ENCODE measurements around the gene MVD.
"Not testable (repeated sequence)": the region's sequence is repeated elsewhere in the genome, so short reads cannot be mapped to it uniquely, and the experiment has no call there.

MVD gene

GRCh38 chr16:88685156-88686061, 22.5 kb upstream of the MVD start:
- FAIRE-seq (no peak), DNase-seq (ENCODE audit: extremely low spot score, insufficient read length, low read depth) (no peak)

GRCh38 chr16:88684569-88685155, 21.8 kb upstream of the MVD start:
- no peak for FAIRE-seq
- no peak for DNase-seq (ENCODE audit: extremely low spot score, insufficient read length, low read depth)

- FAIRE-seq (peak; percentile 94), DNase-seq (ENCODE audit: extremely low spot score, insufficient read length, low read depth) (peak; percentile 81)
Observed at GRCh38 chr16:88681709-88682451, 19.0 kb upstream of the MVD start.

GRCh38 chr16:88681084-88681680, 18.3 kb upstream of the MVD start:
- FAIRE-seq, result peak; percentile 69
- DNase-seq (ENCODE audit: extremely low spot score, insufficient read length, low read depth), result no peak

GRCh38 chr16:88680554-88681083, 17.7 kb upstream of the MVD start:
- DNase-seq (ENCODE audit: extremely low spot score, insufficient read length, low read depth), result no peak
- peak; percentile 29 for FAIRE-seq

- no peak for DNase-seq (ENCODE audit: extremely low spot score, insufficient read length, low read depth)
Observed at GRCh38 chr16:88678224-88678979, 15.5 kb upstream of the MVD start.

GRCh38 chr16:88677721-88678120, 14.8 kb upstream of the MVD start:
- DNase-seq (ENCODE audit: extremely low spot score, insufficient read length, low read depth) (no peak), FAIRE-seq (no peak)

More at GRCh38 chr16:88678224-88678979, 15.5 kb upstream of the MVD start:
- no peak for FAIRE-seq

- FAIRE-seq, result no peak
Observed at GRCh38 chr16:88676502-88677242, 13.8 kb upstream of the MVD start.

GRCh38 chr16:88673716-88674379, 11.0 kb upstream of the MVD start:
- DNase-seq (ENCODE audit: extremely low spot score, insufficient read length, low read depth), result no peak
- peak; percentile 60 for FAIRE-seq

More at GRCh38 chr16:88676502-88677242, 13.8 kb upstream of the MVD start:
- DNase-seq (ENCODE audit: extremely low spot score, insufficient read length, low read depth), result no peak

GRCh38 chr16:88672776-88673175, 9.9 kb upstream of the MVD start:
- DNase-seq (ENCODE audit: extremely low spot score, insufficient read length, low read depth) (no peak), FAIRE-seq (no peak)

- FAIRE-seq (no peak), DNase-seq (ENCODE audit: extremely low spot score, insufficient read length, low read depth) (no peak)
Observed at GRCh38 chr16:88671806-88672205, 8.9 kb upstream of the MVD start.

- DNase-seq (ENCODE audit: extremely low spot score, insufficient read length, low read depth) (no peak), FAIRE-seq (no peak)
Observed at GRCh38 chr16:88669980-88670379, 7.1 kb upstream of the MVD start.

- DNase-seq (ENCODE audit: extremely low spot score, insufficient read length, low read depth); FAIRE-seq: not testable (repeated sequence)
Observed at GRCh38 chr16:88669493-88669892, 6.6 kb upstream of the MVD start.

- FAIRE-seq, result no peak
- DNase-seq (ENCODE audit: extremely low spot score, insufficient read length, low read depth), result no peak
Observed at GRCh38 chr16:88667461-88667860, 4.6 kb upstream of the MVD start.

- FAIRE-seq, result no peak
- no peak for DNase-seq (ENCODE audit: extremely low spot score, insufficient read length, low read depth)
Observed at GRCh38 chr16:88665570-88665969, 2.7 kb upstream of the MVD start.

- DNase-seq (ENCODE audit: extremely low spot score, insufficient read length, low read depth) (no peak), FAIRE-seq (no peak)
Observed at GRCh38 chr16:88665148-88665547, 2.3 kb upstream of the MVD start.

GRCh38 chr16:88662222-88662842, 559 bp downstream of the MVD start:
- FAIRE-seq (no peak), DNase-seq (ENCODE audit: extremely low spot score, insufficient read length, low read depth) (no peak)

- FAIRE-seq (no peak), DNase-seq (ENCODE audit: extremely low spot score, insufficient read length, low read depth) (no peak)
Observed at GRCh38 chr16:88661468-88661867, 1.4 kb downstream of the MVD start.

Data from GM18507 (cell line).